NCI-H2029 treated with DMSO at 0.1 percent for 48 hours (cell line): ENCODE data around the gene PPIC.

Experiments
- DNase-seq: peaks from one replicate; lab custom pipeline; 2025; lab: John Stamatoyannopoulos, UW

Gene PPIC

GRCh38 chr5:123036391-123037103 lies at the start of gene PPIC:
Gene PPIC (minus strand): TSS chr5:123036725. CDS start chr5:123036625, 100 bp downstream.
- DNase-seq, result no peak

DNA sequence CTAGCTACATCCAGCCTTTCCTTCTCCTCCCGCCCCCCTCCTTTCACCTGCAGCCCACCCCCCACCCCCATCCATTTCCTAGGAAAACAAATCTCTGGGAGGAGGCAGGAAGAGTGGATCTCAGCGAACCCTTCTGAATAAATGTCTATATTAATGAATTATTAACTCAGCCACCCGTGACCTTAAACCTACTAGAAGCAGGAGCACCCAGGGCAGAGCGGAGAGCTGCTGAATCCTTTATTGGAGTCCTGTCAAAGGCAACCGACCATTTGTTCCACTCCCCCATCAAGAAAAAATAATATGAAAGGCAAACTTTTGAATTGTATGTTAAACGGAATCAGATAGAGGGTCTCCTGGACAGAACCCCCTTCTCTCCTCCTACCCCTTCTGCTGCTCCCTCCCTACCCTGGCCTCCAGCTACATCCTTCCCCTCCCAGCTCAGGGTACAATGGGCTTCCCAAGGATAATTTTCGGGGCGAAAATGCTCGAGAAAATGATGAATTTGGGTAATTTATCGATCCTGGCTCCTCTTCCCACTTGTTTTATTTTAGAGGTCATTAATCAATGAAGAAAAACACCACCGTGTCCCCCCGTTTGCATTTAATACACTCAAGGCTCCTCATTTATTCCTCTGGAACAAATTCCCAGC lies 49.2 kb upstream of the PPIC start:
- no peak for DNase-seq

GRCh38 chr5:123084730-123085605 lies 48.4 kb upstream of the PPIC start:
- no peak for DNase-seq

DNA sequence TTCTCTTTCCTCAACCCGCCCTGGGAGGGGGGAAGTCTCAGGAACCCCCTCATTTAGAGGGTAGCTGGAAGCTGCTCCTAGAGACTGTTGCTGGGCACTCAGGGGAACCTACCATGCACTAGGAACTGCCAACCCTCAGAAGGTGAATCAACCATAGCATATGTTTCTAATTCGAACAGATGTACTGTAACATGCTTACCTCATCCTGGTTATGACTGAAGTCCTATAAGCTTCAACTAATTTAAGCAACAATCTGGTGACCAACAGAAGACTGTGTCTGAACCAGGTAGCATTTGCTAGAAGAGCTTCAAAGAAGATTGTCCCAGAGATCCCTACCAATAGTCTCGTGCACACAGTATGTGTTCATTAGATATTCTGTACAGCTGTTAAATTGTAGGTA lies 46.8 kb upstream of the PPIC start:
- DNase-seq, result no peak

DNA sequence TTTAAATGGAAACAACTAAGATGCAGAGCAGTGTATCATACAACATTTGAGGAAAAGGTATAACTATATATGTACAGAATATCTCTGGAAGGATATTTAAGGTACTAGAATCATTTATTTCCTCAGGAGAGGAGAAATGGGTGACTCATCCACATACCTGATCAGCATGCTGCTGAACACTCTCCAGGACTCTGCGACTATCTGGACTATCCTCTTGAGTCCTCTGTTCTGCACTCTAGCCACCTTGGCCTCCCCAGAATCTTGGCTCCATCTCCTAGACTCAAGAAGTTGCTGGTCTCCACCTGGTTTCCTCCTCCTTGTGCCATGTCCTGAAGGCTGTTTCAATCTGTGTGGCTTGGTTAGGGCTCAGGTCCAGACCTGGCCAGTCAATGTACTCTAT lies 43.7 kb upstream of the PPIC start:
- no peak for DNase-seq

DNA sequence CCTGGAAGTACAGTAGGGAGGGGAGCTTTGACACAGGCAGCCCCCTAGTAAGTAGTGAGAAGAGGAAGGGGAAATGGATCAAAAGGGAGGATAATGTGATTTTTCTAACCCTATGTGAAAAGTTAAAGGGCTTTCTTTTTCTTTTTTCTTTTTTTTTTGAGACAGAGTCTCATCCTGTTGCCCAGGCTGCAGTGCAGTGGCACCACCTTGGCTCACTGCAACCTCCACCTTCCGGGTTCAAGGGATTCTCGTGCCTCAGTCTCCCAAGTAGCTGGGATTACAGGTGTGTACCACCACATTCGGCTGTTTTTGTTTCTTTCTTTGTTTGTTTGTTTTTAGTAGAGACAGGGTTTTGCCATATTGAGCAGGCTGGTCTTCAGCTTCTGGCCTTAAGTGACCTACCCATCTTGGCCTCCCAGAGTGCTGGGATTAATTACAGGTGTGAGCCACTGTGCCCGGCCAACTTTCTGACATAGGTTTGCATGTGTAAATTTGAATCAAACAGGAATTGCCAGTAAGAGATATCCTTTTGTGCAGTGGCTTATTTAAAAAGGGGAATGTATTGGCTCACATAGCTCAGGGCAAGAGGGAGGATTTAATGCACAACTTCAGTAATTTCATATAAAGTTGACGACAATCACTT lies 39.1 kb upstream of the PPIC start:
- DNase-seq, result no peak

DNA sequence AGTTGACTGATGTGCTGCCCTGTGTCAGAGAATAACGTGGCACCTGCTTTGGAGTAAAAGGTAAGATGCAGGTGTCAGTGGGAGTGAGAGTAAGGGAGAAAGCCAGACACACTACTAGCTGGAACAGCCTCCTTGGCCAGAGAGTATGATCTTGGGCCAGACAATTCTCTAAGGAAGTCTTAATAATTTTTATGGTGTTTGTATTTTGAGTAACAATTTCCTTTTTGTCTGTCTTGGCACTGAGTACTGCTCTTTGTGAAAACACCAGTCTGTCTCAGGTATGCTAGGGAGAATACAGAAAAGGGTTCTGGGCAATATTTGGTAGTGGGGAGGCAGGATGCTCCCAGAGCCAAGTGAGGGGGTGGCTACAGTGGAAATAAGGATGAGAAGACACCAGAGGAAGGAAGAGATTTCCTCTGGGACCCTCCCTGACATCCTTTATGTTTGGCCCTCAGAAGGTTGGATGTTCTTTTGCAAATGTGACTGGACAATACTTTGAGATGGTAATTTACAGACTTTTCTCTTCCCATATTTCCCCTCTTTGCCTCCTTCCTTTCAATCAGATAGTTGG lies 31.9 kb upstream of the PPIC start:
- no peak for DNase-seq

DNA sequence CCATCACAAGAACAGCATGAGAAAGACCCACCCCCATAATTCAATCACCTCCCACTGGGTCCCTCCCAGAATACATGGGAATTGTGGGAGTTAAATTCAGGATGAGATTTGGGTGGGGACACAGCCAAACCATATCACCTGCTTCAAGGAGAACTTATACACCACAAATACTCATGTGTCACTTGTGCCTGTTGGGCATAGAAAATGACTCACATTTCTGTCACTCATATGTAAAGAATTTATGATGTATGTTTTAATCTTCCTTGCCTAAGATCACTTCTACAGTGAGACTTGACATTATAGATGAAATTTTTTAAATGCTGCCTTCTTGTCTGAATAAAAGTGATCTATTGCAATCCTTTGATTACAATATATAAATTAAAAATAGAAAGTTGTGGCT lies 29.5 kb upstream of the PPIC start:
- no peak for DNase-seq

DNA sequence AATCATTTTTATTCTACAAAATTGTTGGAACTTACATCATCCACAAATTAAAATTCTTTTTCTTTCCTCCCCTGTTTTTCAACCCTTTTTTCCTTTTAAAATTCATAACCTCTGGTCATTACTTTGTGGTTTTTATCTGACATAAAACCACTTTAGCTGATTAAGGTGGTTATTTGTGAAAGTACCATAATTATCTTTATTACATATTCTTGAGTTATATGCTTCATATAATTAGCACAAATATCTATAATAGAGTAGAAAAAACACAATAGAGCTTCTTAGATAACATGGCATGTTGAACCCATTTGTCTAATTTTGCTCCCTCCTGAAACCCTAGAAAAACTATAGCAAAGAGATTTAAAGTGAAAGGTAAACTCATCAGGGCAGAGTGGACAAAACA lies 22.9 kb upstream of the PPIC start:
- DNase-seq, result no peak

DNA sequence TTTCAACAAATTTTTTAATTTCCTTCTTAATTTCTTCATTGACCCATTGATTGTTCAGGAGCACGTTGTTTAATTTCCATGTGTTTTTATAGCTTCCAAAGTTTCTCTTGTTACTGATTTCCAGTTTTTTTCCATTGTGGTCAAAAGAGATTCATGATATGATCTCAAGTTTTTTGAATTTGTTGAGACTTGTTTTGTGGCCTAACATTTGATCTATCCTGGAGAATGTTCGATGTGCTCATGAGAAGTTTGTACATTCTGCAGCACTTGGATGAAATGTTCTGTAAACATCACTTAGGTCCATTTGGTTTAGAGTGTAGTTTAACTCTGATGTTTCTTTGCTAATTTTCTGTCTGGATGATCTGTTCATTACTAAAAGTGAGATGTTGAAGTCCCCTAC lies 14.7 kb upstream of the PPIC start:
- DNase-seq, result no peak

- no peak for DNase-seq
These were observed 11.2 kb upstream of the PPIC start for GRCh38 chr5:123047706-123048105.

DNA sequence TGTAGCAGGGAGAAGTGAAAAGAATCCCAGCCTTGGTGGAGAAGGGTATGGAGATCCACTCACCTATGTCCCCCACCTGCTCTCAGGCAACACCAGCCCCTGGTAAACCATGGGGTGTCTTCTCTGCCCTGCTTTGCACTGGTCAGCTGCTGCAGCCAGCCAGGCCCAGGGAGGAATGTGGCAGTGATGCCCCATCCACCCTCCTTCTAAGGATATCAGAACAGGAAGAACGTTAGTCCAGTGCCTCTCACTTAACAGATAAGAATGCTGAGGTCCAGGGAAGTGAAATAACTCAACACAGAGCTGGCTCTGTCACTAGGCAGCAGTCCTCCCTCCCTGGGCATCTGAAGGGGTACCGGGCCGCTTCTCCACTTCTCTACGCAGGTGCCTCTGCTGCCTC lies 9.7 kb upstream of the PPIC start:
- no peak for DNase-seq

- DNase-seq, result no peak
These were observed 8.5 kb upstream of the PPIC start for GRCh38 chr5:123044926-123045617.

DNA sequence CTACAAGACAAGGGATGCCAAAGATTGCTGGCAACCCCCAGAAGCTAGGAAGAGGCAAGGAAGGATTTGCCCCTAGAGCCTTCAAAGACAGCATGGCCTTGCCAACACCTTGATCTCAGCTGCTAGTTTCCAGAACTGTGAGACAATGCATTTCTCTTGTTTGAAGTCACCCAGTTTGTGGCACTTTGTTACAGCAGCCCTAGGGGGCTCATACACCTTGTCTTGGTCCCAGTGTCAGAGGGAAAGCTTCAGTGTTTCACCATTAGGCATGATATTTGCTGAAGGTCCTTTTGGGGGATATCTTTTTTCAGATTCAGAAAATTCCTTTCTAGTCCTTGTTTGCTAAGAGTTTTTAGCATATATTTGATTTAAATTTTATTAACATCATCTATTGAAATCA lies 3.1 kb upstream of the PPIC start:
- no peak for DNase-seq

DNA sequence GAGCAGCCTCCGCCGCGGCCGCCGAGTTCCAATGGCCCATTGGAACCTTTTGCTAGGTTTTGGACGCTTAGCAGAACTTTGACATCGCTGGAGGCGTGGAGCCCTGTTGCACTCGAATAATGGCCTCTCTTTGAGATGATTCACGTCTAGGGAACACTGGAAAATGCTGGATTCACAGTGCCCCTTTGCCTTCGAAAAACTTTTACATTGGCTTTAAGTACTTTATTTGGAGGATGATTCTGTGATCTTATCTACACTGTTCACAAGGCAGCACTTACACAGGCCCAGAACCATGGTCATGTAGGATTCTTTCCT lies 536 bp upstream of the PPIC start:
- no peak for DNase-seq

DNA sequence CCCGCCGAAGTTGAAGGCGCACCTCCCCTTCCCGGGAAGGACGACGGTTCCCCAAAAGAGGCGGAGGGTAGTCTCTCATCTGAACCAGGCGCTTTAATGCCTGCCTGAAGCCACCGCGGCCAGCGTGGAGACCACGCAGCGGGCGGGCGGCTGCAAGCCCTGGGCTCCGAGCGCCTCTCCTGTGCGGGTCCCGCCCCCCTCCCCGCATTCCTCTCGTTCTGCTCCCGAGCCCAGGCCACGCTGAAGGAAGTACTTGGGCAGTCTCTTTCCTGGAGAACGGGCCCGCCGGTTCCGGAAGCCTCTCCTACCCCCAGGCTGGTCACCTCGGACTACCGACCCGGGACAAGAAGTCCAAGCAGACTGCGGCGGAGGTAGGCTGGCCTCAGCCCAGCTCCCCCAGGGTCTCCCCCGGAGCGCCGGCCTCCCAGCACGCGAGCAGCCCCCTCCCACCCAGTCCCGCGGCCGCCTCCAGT lies 571 bp downstream of the PPIC start:
- no peak for DNase-seq

GRCh38 chr5:123035360-123035917 lies 1.1 kb downstream of the PPIC start:
- peak; percentile 18 for DNase-seq

- peak; percentile 63 for DNase-seq
These were observed 3.3 kb downstream of the PPIC start for GRCh38 chr5:123033157-123033671.

GRCh38 chr5:123028222-123028621 lies 8.3 kb downstream of the PPIC start:
- no peak for DNase-seq

DNA sequence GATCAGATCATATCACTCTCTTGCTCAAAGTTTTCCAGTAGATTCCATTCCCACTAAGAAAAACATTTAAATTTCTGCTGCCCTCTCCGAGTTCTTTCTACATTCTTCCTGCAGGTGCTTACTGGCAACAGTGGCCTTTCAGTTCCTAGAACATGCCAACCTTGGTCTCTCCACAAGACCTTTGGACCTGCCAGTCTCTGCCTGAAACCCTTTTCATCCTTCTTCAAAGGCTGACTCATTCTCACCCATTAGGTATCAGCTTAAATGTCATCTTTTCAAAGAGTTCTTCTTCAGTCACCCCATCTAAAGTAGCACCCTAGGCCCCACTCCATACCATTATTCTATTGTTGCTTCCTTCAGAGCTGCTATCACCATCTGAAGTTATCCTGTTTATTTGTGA lies 21.8 kb downstream of the PPIC start:
- no peak for DNase-seq

DNA sequence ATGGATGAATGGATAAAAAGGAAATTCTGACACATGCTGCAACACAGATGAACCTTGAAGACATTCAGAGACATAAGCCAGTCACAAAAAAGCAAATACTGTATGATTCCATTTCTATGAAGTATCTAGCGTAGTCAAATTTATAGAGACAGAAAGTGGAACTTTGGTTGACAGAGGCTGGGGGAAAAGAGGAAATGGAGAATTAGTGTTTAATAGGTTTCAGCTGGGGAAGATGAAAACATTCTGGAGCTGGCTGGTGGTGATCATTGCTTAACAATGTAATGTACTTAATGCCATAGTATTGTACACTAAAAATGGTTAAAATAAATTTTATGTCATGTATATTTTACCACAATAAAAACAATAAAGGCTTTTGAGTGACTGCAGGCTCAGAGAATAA lies 24.2 kb downstream of the PPIC start:
- DNase-seq, result no peak
